Dermis blood vessel endothelial cell (primary cell): ENCODE measurements around the gene CTIF. TPM values are rescaled to one million over a fixed set of nuclear protein-coding genes. Genes with fewer than 3 reads are reported as not detected.
A peak's percentile ranks its signal among the peaks of the same experiment; 100 is the strongest.

Experiments used
- DNase-seq: peaks from one replicate; pipeline ENCODE4 v3.0.0; 2010
- total RNA-seq: library from RNA; depleted of rRNA; stranded (reverse); fragments of >200 nt; gene quantifications from 2 replicates; pipeline ENCODE4 v1.2.3, GENCODE V29; 2014

CTIF gene
- total RNA-seq, 1 donor from 2014 or later = 18.0 TPM

- no peak for DNase-seq
Measured at GRCh38 chr18:48892146-48892855, 353.5 kb downstream of the CTIF start.

- DNase-seq = no peak
Measured at GRCh38 chr18:48893061-48893607, 354.3 kb downstream of the CTIF start.

GRCh38 chr18:48893608-48894600 lies 355.1 kb downstream of the CTIF start:
- no peak for DNase-seq

GRCh38 chr18:48894799-48895346 lies 356.0 kb downstream of the CTIF start:
- no peak for DNase-seq

- no peak for DNase-seq
Measured at GRCh38 chr18:48896326-48896874, 357.6 kb downstream of the CTIF start.

GRCh38 chr18:48896875-48897511 lies 358.2 kb downstream of the CTIF start:
- DNase-seq = no peak

- no peak for DNase-seq
Measured at GRCh38 chr18:48897531-48897930, 358.7 kb downstream of the CTIF start.

GRCh38 chr18:48898521-48898920 lies 359.7 kb downstream of the CTIF start:
- no peak for DNase-seq

- DNase-seq = no peak
Measured at GRCh38 chr18:48899558-48900174, 360.8 kb downstream of the CTIF start.

- no peak for DNase-seq
Measured at GRCh38 chr18:48900469-48900868, 361.6 kb downstream of the CTIF start.

GRCh38 chr18:48901145-48902022 lies 362.6 kb downstream of the CTIF start:
- DNase-seq = no peak

GRCh38 chr18:48902023-48902855 lies 363.4 kb downstream of the CTIF start:
- DNase-seq = peak; percentile 96

- DNase-seq = peak; percentile 28
Measured at GRCh38 chr18:48902856-48903601, 364.2 kb downstream of the CTIF start.

GRCh38 chr18:48904091-48904490 lies 365.3 kb downstream of the CTIF start:
- DNase-seq = no peak

- no peak for DNase-seq
Measured at GRCh38 chr18:48904847-48905394, 366.1 kb downstream of the CTIF start.

- DNase-seq = no peak
Measured at GRCh38 chr18:48905513-48905912, 366.7 kb downstream of the CTIF start.

GRCh38 chr18:48908916-48909315 lies 370.1 kb downstream of the CTIF start:
- DNase-seq = no peak

GRCh38 chr18:48909721-48910120 lies 370.9 kb downstream of the CTIF start:
- DNase-seq = no peak
